GM18951 (cell line): ENCODE results near the gene CHMP1A.

Source experiments
- POLR2A ChIP-seq: IDR thresholded peaks from 4 replicates; pipeline ENCODE4 v1.6.1; 2011; ENCODE audit warnings: mild to moderate bottlenecking; ENCODE audit not compliant: insufficient read length, insufficient read depth; ENCODE audit errors: extremely low read depth
- in situ Hi-C: fragments of 300-500 bp; cut with MboI; formaldehyde crosslinking; loops from one replicate; pipeline ENCODE4 v1.12.0; 2022; ENCODE audit warnings: low sequenced_read_pairs, mixed read lengths, inconsistent platforms; ENCODE audit not compliant: unreplicated experiment

CHMP1A gene

DNA sequence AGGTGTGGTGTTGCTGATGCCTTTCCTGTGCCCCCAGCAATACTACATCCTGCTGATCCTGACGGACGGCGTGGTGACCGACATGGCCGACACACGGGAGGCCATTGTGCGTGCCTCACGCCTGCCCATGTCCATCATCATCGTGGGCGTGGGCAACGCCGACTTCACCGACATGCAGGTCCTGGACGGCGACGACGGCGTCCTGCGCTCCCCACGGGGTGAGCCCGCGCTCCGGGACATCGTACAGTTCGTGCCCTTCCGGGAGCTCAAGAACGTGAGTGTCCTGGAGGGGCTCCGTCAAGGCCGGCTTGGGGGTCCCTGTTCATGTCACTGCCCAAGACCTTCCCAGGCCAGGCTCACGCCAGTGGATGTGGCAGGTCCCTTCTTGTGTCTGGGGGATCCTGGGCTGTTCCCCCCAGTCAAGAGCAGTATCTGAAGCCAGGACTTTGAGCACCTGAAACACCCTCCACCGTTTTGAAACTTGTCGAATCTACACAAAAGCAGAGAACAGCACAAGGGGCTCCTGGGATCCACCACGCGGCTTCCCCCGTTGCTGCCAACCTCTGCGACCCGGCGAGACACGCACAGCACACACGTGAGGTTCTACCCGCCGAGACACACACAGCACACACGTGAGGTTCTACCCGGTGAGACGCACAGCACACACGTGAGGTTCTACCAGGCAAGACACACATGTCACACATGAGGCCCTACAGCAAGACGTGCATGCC is 62.0 kb downstream of the CHMP1A start:
- TF ChIP-seq POLR2A = no peak

More for the DNA sequence above, 62.0 kb downstream of the CHMP1A start:
- in situ Hi-C loops = no loop called here
